Spleen (tissue), 11 donors: Measurements from ENCODE around the gene PDE6A. TPM values are rescaled to one million over a fixed set of nuclear protein-coding genes. Genes with fewer than 3 reads are reported as not detected.

ENCODE experiments used
- DNase-seq: peaks from one replicate; pipeline ENCODE4 v3.0.0-alpha.2; 2020
- H3K27ac ChIP-seq, 8 donors: fragments of 200-600 bp; sonication (generic) in 7 of 8; 1 replicate in 4 of 8; 2 replicates in 4 of 8; pipeline versions ENCODE4 v1.5.0 to v1.8.0; 2016 to 2021; ENCODE audit warnings: inconsistent platforms in 4 of 8, mild to moderate bottlenecking in 4 of 8, moderate library complexity in 1 of 8
- H3K27me3 ChIP-seq, 7 donors: fragments of 200-600 bp; sonication (generic) in 6 of 7; replicated peaks in 1 of 7; 1 replicate in 4 of 7; 2 replicates in 3 of 7; pipeline versions ENCODE4 v1.5.0 to v1.8.0; 2016 to 2021; ENCODE audit warnings: inconsistent platforms in 3 of 7, mild to moderate bottlenecking in 1 of 7
- H3K36me3 ChIP-seq, 6 donors: fragments of 200-600 bp; sonication (generic) in 5 of 6; 1 replicate in 4 of 6; 2 replicates in 2 of 6; pipeline versions ENCODE4 v1.5.0 to v1.8.0; 2016 to 2021; ENCODE audit warnings: inconsistent platforms in 2 of 6
- H3K4me1 ChIP-seq, 6 donors: fragments of 200-600 bp; sonication (generic) in 5 of 6; 1 replicate in 3 of 6; 2 replicates in 3 of 6; pipeline versions ENCODE4 v1.5.0 to v1.8.0; 2016 to 2021; ENCODE audit warnings: inconsistent platforms in 3 of 6
- H3K4me3 ChIP-seq, 8 donors: fragments of 200-600 bp; sonication (generic) in 7 of 8; 1 replicate in 4 of 8; 2 replicates in 4 of 8; pipeline versions ENCODE4 v1.5.0 to v1.8.0; 2016 to 2021; ENCODE audit warnings: inconsistent platforms in 4 of 8, mild to moderate bottlenecking in 4 of 8, moderate library complexity in 2 of 8
- H3K9me3 ChIP-seq, 8 donors: fragments of 200-600 bp; sonication (generic) in 7 of 8; 1 replicate in 4 of 8; 2 replicates in 4 of 8; pipeline versions ENCODE4 v1.5.0 to v1.8.0; 2016 to 2021; ENCODE audit warnings: inconsistent platforms in 4 of 8
- CTCF ChIP-seq, 11 experiments: fragments of 200-600 bp in 7 of 11; fragments of 450-650 bp in 4 of 11; sonication (generic) in 4 of 11; IDR thresholded peaks in 8 of 11; conservative IDR thresholded peaks in 3 of 11; 1 replicate in 7 of 11; 2 replicates in 4 of 11; pipeline versions ENCODE4 v1.4.0 to v1.8.0; 2016 to 2021; ENCODE audit warnings: antibody characterized with exemption in 11 of 11, inconsistent platforms in 4 of 11, mild to moderate bottlenecking in 1 of 11
- POLR2A ChIP-seq, 3 donors: fragments of 450-650 bp; IDR thresholded peaks; one replicate each; pipeline ENCODE4 v1.5.1; 2017; ENCODE audit warnings: antibody characterized with exemption in 3 of 3, mild to moderate bottlenecking in 1 of 3
- POLR2AphosphoS5 ChIP-seq, 3 donors: sonication (generic); formaldehyde crosslinking; IDR thresholded peaks; one replicate each; pipeline ENCODE4 v1.5.1; 2017; ENCODE audit warnings: antibody characterized with exemption in 3 of 3
- WGBS, 5 donors: extraction: QIAGEN DNeasy Blood & Tissue Kit in 3 of 5; methylation state at CpG; one replicate each; pipeline versions ENCODE4 v1.1.5 to v1.1.7; 2013 to 2018; 5-methylcytosine and 5-hydroxymethylcytosine counted together
- intact Hi-C: fragments of 100-400 bp; cut with DNase I; formaldehyde crosslinking; loops from one replicate; pipeline ENCODE4 v1.15.0; 2023; ENCODE audit warnings: low total_unique reads
- polyA plus RNA-seq, 3 donors: library from polyadenylated mRNA; stranded (reverse); fragments of 200-250 nt; gene quantifications; one replicate each; pipeline ENCODE4 v1.2.1, GENCODE V29; 2013
- total RNA-seq, 7 donors: library from RNA; depleted of rRNA in 3 of 7; stranded (reverse); fragments of >200 nt in 3 of 7; fragmentation: NEBNext Ultra II Directional in 4 of 7; extraction: Animal tissue kit (Norgen Biotek cat#: 25700) in 4 of 7; gene quantifications; one replicate each; pipeline versions ENCODE4 v1.1.0 to v1.2.1, GENCODE V29; 2016 to 2021
- donor health status: healthy with polysubstance abuse.
- donor health status: DM: no; HTN: no; CAD: no; lungs with moderate emphysema.
- donor health status: DM: no; HTN: no; CAD: no.
- donor health status: Bipolar disorder and iron deficiency.
- donor health status: healthy.
- donor health status: DM: no; HTN: no; CAD: no.
- donor health status: DM: yes; HTN: yes; CAD: no.

Gene PDE6A
- total and polyA plus RNA-seq, 10 donors, result not detected

GRCh38 chr5:149873896-149874295 lies 70.7 kb downstream of the PDE6A start:
- no peaks in the 10 kb centered on the region for H3K27me3 ChIP-seq

GRCh38 chr5:149872351-149873040 lies 72.1 kb downstream of the PDE6A start:
- H3K9me3 ChIP-seq, result no peaks in the 10 kb centered on the region
- intact Hi-C loops, result no loop called here
- H3K4me1 ChIP-seq, result no peaks in the 10 kb centered on the region
- no peak overlapping the region for H3K27ac ChIP-seq
- TF ChIP-seq POLR2AphosphoS5 (IDR thresholded peaks at IDR 0.05), result no peak
- no peak for TF ChIP-seq POLR2A (IDR thresholded peaks at IDR 0.05)
- no peak for TF ChIP-seq CTCF (IDR thresholded peaks at IDR 0.05 in 8 of 11, conservative IDR thresholded peaks at IDR 0.05 in 3 of 11)
- no peaks in the 10 kb centered on the region for H3K27me3 ChIP-seq
- no peaks in the 10 kb centered on the region for H3K36me3 ChIP-seq
- no peak for DNase-seq
- WGBS, 5 donors, result 73 to 91% (median 88%) methylated on average over 11 of the region's 11 CpGs
- no peak overlapping the region for H3K4me3 ChIP-seq

More at GRCh38 chr5:149873896-149874295, 70.7 kb downstream of the PDE6A start:
- peaks cover 0 to 11% (median 0%) of the 10 kb centered on the region in 6 donors for H3K4me1 ChIP-seq
- no peaks in the 10 kb centered on the region for H3K36me3 ChIP-seq
- intact Hi-C loops, result no loop called here
- no peak for DNase-seq
- 4 to 37% (median 9%) methylated on average over 1 of the region's 1 CpG for WGBS, 5 donors
- H3K9me3 ChIP-seq, result no peaks in the 10 kb centered on the region
- H3K27ac ChIP-seq, result no peak overlapping the region
- TF ChIP-seq POLR2AphosphoS5 (IDR thresholded peaks at IDR 0.05) (no peak), POLR2A (IDR thresholded peaks at IDR 0.05) (no peak), CTCF (IDR thresholded peaks at IDR 0.05 in 8 of 11, conservative IDR thresholded peaks at IDR 0.05 in 3 of 11) (no peak)
- no peak overlapping the region for H3K4me3 ChIP-seq

- no peak for DNase-seq
- Histone ChIP-seq H3K9me3 (no peaks in the 10 kb centered on the region), H3K27ac (no peak overlapping the region), H3K4me1 (no peaks in the 10 kb centered on the region), H3K4me3 (no peak overlapping the region), H3K27me3 (no peaks in the 10 kb centered on the region), H3K36me3 (no peaks in the 10 kb centered on the region)
- intact Hi-C loops, result no loop called here
- 84 to 94% (median 91%) methylated on average over 7 of the region's 7 CpGs for WGBS, 5 donors
- TF ChIP-seq POLR2A (IDR thresholded peaks at IDR 0.05) (no peak), CTCF (IDR thresholded peaks at IDR 0.05 in 8 of 11, conservative IDR thresholded peaks at IDR 0.05 in 3 of 11) (no peak)
Measured at GRCh38 chr5:149871471-149871870, 73.1 kb downstream of the PDE6A start.

- H3K4me1 ChIP-seq, result no peaks in the 10 kb centered on the region
- H3K4me3 ChIP-seq, result no peak overlapping the region
- intact Hi-C loops, result no loop called here
Measured at GRCh38 chr5:149870697-149871096, 73.9 kb downstream of the PDE6A start.

More at GRCh38 chr5:149870697-149871096, 73.9 kb downstream of the PDE6A start:
- Histone ChIP-seq H3K27me3 (no peaks in the 10 kb centered on the region), H3K27ac (no peak overlapping the region), H3K36me3 (no peaks in the 10 kb centered on the region), H3K9me3 (no peaks in the 10 kb centered on the region)
- no peak for DNase-seq
- TF ChIP-seq POLR2AphosphoS5 (IDR thresholded peaks at IDR 0.05) (no peak), CTCF (IDR thresholded peaks at IDR 0.05 in 8 of 11, conservative IDR thresholded peaks at IDR 0.05 in 3 of 11) (no peak), POLR2A (IDR thresholded peaks at IDR 0.05) (no peak)
